Transverse colon (tissue), 4 donors: ENCODE measurements around the gene IL26. TPM values are rescaled to one million over a fixed set of nuclear protein-coding genes. Genes with fewer than 3 reads are reported as not detected.

Experiments used
- DNase-seq: peaks from one replicate; pipeline ENCODE4 v3.0.0-alpha.2; 2019
- H3K27ac ChIP-seq, 4 donors: fragments of 200-600 bp; sonication (generic); 2 replicates each; pipeline ENCODE4 v1.5.1; 2016 to 2018; ENCODE audit warnings: inconsistent platforms in 4 of 4
- H3K27me3 ChIP-seq: fragments of 200-600 bp; sonication (generic); 2 replicates; pipeline ENCODE4 v1.5.1; 2017; ENCODE audit warnings: inconsistent platforms
- H3K36me3 ChIP-seq, 4 donors: fragments of 200-600 bp; sonication (generic); 2 replicates each; pipeline ENCODE4 v1.5.1; 2017 to 2019; ENCODE audit warnings: inconsistent platforms in 4 of 4
- H3K4me1 ChIP-seq, 4 donors: fragments of 200-600 bp; sonication (generic); 2 replicates each; pipeline ENCODE4 v1.5.1; 2017 to 2020; ENCODE audit warnings: inconsistent platforms in 4 of 4
- H3K4me3 ChIP-seq, 4 donors: fragments of 200-600 bp; sonication (generic); 1 replicate in 1 of 4; 2 replicates in 3 of 4; pipeline versions ENCODE4 v1.5.1 to v1.6.1; 2017 to 2019; ENCODE audit warnings: inconsistent platforms in 4 of 4
- H3K9me3 ChIP-seq, 2 donors: fragments of 200-600 bp; sonication (generic); 2 replicates each; pipeline ENCODE4 v1.5.1; 2017 to 2019; ENCODE audit warnings: inconsistent platforms in 2 of 2
- CTCF ChIP-seq, 5 experiments: fragments of 200-600 bp in 3 of 5; fragments of 450-650 bp in 2 of 5; sonication (generic) in 3 of 5; IDR thresholded peaks; 1 replicate in 2 of 5; 2 replicates in 3 of 5; pipeline ENCODE4 v1.5.1; 2016 to 2017; ENCODE audit warnings: antibody characterized with exemption in 5 of 5, inconsistent platforms in 3 of 5, mild to moderate bottlenecking in 2 of 5, moderate library complexity in 1 of 5
- EP300 ChIP-seq: sonication (generic); formaldehyde crosslinking; IDR thresholded peaks from one replicate; pipeline ENCODE4 v1.6.1; 2017; ENCODE audit warnings: antibody characterized with exemption, low read depth
- POLR2A ChIP-seq: fragments of 450-650 bp; IDR thresholded peaks from one replicate; pipeline ENCODE4 v1.6.1; 2016; ENCODE audit warnings: antibody characterized with exemption, mild to moderate bottlenecking, moderate library complexity
- POLR2AphosphoS5 ChIP-seq, 3 donors: sonication (generic); formaldehyde crosslinking; IDR thresholded peaks; one replicate each; pipeline ENCODE4 v1.6.1; 2016; ENCODE audit warnings: antibody characterized with exemption in 3 of 3
- WGBS, 2 donors: methylation state at CpG; one replicate each; pipeline ENCODE4 v1.1.5; 2018; ENCODE audit warnings: low coverage in 1 of 2; 5-methylcytosine and 5-hydroxymethylcytosine counted together
- in situ Hi-C, 4 donors: fragments of 200-750 bp; cut with MboI; loops; one replicate each; pipeline versions ENCODE4 v1.15.0 to v1.15.1; 2017; ENCODE audit warnings: low sequenced_read_pairs in 3 of 4, low pct_ligation_motif_present in 1 of 4, low pct_unique_long_range_greater_than_20kb in 1 of 4
- intact Hi-C: fragments of 100-400 bp; cut with DNase I; formaldehyde crosslinking; loops from one replicate; pipeline ENCODE4 v1.15.1; 2023; ENCODE audit warnings: low total_unique reads
- total RNA-seq, 4 donors: library from RNA; depleted of rRNA; stranded (reverse); fragments of >200 nt; gene quantifications; one replicate each; pipeline ENCODE4 v1.1.0, GENCODE V29; 2016

IL26 gene
- total RNA-seq, 4 donors from 2014 or later = not detected

GRCh38 chr12:68259318-68259940, 33.8 kb upstream of the IL26 start:
- TF ChIP-seq POLR2AphosphoS5 (IDR thresholded peaks at IDR 0.05) (no peak), POLR2A (no peak), CTCF (IDR thresholded peaks at IDR 0.05) (no peak), EP300 (no peak)
- H3K36me3 ChIP-seq = no peaks in the 10 kb centered on the region
- H3K4me3 ChIP-seq = no peak overlapping the region
- no peak for DNase-seq
- no peaks in the 10 kb centered on the region for H3K9me3 ChIP-seq
- H3K4me1 ChIP-seq = no peaks in the 10 kb centered on the region
- no peak overlapping the region for H3K27ac ChIP-seq
- intact Hi-C loops (no loop called here), in situ Hi-C loops (no loop called here)
- no peaks in the 10 kb centered on the region for H3K27me3 ChIP-seq
- 57 to 72% methylated on average over 3 of the region's 3 CpGs for WGBS, 2 donors

DNA sequence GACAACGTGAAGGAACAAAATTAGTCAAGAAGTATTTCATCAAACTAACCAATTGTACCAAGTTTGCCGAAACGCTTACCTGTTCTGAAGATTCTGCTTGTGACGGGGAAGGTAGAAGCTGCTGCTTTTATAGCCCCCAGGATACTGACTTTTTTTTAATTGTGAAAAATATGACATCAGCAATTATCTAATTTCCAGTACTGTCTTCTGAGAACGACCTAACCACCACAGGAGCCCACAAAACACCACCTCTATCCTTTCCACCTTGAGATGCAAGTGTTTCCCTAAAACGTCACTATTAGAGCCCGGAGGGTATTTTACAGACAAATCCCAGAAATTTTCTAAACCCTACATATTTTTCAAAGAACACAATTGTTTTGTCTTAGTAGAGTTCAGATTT, 27.9 kb upstream of the IL26 start, which contains the start of gene IL22:
Gene IL22, minus strand, starts transcription at position 101 of the 400 bp plus-strand sequence. CDS start 156 bp downstream, outside the sequence.
- in situ Hi-C loops = no loop called here
- intact Hi-C loops = no loop called here
- TF ChIP-seq CTCF (IDR thresholded peaks at IDR 0.05) (no peak), POLR2AphosphoS5 (IDR thresholded peaks at IDR 0.05) (no peak), EP300 (no peak), POLR2A (no peak)
- no peak within 1 kb of the TSS for H3K4me3 ChIP-seq
- 63 to 86% methylated on average over 3 to 7 of the region's 7 CpGs for WGBS, 2 donors
- no peak within 1 kb of the TSS for H3K27ac ChIP-seq
- H3K27me3 ChIP-seq = no peaks in the 10 kb centered on the region
- no peak for DNase-seq
- no peaks in the 10 kb centered on the region for H3K4me1 ChIP-seq
- no peaks in the 10 kb centered on the region for H3K9me3 ChIP-seq
- no peaks in the 10 kb centered on the region for H3K36me3 ChIP-seq

DNA sequence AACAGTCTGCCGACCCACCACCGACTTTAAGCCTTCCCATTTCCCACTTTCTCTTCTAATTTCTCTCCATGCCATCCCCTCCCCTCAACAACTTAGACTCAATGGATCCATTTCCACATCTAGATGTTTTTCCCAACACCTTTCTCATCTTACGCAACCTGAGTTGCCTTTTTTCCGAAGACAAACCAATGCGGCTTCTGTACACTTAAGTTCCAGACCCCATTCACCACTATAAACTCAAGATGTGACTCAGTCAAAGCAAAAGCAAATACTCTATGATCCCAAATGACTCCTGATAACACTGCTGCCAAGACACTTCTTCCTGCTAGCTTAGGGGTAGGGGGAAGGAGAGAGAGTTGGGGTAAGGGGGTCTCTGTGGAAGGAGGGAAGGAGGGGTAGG, 26.5 kb upstream of the IL26 start:
- intact Hi-C loops = no loop called here
- no peak for DNase-seq
- Histone ChIP-seq H3K4me3 (no peak overlapping the region), H3K9me3 (no peaks in the 10 kb centered on the region), H3K4me1 (no peaks in the 10 kb centered on the region), H3K27me3 (no peaks in the 10 kb centered on the region), H3K27ac (no peak overlapping the region), H3K36me3 (no peaks in the 10 kb centered on the region)
- in situ Hi-C loops = no loop called here
- TF ChIP-seq EP300 (no peak), POLR2A (no peak), POLR2AphosphoS5 (IDR thresholded peaks at IDR 0.05) (no peak), CTCF (IDR thresholded peaks at IDR 0.05) (no peak)
- WGBS, 2 donors = 91 to 94% methylated on average over 5 of the region's 5 CpGs

GRCh38 chr12:68250454-68250853, 24.8 kb upstream of the IL26 start:
- intact Hi-C loops = no loop called here
- Histone ChIP-seq H3K27ac (no peak overlapping the region), H3K4me1 (peaks cover 0 to 6% (median 0%) of the 10 kb centered on the region in 4 donors), H3K9me3 (no peaks in the 10 kb centered on the region), H3K36me3 (no peaks in the 10 kb centered on the region), H3K4me3 (no peak overlapping the region), H3K27me3 (no peaks in the 10 kb centered on the region)
- 76 to 79% methylated on average over 3 of the region's 3 CpGs for WGBS, 2 donors
- DNase-seq = no peak
- TF ChIP-seq CTCF (IDR thresholded peaks at IDR 0.05) (no peak), POLR2AphosphoS5 (IDR thresholded peaks at IDR 0.05) (no peak), POLR2A (no peak), EP300 (no peak)
- in situ Hi-C loops = no loop called here
